A673 (cell line): ENCODE measurements around the gene NBAS.

Experiments used
- EZH2 ChIP-seq: fragments of 200-600 bp; sonication (generic); IDR thresholded peaks from 2 replicates; pipeline ENCODE4 v1.6.1; 2017; ENCODE audit warnings: borderline replicate concordance, low read depth, mild to moderate bottlenecking, mixed read lengths, antibody characterized with exemption, low read length; ENCODE audit not compliant: poor library complexity, severe bottlenecking
- TF ChIP-seq, protein P1 (sequence below): fragments of 300-800, 200-600 bp; sonication (generic); conservative IDR thresholded peaks from 2 replicates; pipeline ENCODE4 v1.5.1; 2017; ENCODE audit warnings: low read depth, mild to moderate bottlenecking, antibody characterized with exemption, low read length, moderate library complexity, mixed read lengths

DNA sequence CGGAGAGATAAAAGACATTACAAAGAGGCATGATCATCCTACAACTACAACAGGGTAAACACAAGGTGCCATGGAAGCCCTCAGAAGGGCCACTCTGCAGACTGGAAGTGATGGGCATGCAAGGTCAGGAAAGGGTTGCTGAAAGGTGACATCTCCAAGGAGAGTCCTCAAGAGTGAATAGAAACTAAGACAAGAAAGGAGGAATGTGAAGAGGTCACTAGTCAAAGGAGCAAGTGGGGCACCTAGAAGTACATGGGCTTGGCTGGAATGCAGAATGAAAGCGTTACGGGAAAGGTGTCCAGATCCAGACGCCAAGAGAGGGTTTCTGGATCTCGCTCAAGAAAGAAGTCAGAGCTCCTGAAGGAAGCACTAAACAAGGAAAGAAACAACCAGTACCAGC, 314.3 kb downstream of the NBAS start:
- TF ChIP-seq, protein P1, sequence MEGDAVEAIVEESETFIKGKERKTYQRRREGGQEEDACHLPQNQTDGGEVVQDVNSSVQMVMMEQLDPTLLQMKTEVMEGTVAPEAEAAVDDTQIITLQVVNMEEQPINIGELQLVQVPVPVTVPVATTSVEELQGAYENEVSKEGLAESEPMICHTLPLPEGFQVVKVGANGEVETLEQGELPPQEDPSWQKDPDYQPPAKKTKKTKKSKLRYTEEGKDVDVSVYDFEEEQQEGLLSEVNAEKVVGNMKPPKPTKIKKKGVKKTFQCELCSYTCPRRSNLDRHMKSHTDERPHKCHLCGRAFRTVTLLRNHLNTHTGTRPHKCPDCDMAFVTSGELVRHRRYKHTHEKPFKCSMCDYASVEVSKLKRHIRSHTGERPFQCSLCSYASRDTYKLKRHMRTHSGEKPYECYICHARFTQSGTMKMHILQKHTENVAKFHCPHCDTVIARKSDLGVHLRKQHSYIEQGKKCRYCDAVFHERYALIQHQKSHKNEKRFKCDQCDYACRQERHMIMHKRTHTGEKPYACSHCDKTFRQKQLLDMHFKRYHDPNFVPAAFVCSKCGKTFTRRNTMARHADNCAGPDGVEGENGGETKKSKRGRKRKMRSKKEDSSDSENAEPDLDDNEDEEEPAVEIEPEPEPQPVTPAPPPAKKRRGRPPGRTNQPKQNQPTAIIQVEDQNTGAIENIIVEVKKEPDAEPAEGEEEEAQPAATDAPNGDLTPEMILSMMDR: no peak
- no peak for TF ChIP-seq EZH2
